ENCODE measurements around the gene EIF4EBP2. TPM values are rescaled to one million over a fixed set of nuclear protein-coding genes. Genes with fewer than 3 reads are reported as not detected.

The EIF4EBP2 gene
- total RNA-seq, 1 experiment from 2014 or later: 112 TPM

DNA sequence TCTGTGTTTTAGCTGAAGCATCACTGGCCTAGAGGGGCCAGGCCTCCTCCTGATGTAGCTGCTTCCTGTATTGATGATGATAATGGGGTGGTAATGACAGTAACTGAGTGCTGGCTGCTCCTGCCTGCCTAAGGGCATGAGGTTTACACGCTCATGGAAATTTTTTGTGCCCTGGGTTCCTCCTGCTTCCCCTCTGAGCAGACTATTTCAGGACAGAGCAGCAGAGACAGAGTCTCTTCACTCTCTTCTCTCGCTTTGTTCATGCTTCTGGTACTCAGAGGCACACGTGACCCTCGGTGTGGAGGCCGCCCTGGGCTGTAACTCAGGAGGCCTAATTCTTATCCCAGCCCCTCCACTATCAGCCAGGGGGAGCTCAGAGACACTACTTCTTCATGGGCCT, 49.4 kb upstream of the EIF4EBP2 start:
- ChIA-PET POLR2A (no interaction called here), CTCF (interaction anchor here (1.0 to 3.8 kb wide), 9 partner anchors 10 to 247 kb away, joined by 3 to 38 read pairs (median 4); no protein-coding TSS in a partner anchor)
- DNase-seq (ENCODE audit: low spot score) (no peak), ATAC-seq (0 out of 2 replicates have a peak, but pooled peaks have one; percentile 25)
- H3K27ac Mint-ChIP-seq: no peak overlapping the region
- peaks cover 11% of the 10 kb centered on the region for H3K4me1 Mint-ChIP-seq
- no peaks in the 10 kb centered on the region for H3K36me3 Mint-ChIP-seq
- no peak overlapping the region for H3K4me3 Mint-ChIP-seq
- TF ChIP-seq KAT7 (CRISPR knock-in tag; IDR thresholded peaks at IDR 0.05; ENCODE audit: borderline replicate concordance) (no peak), TCF7 (CRISPR knock-in tag; IDR thresholded peaks at IDR 0.05; ENCODE audit: low read depth) (no peak)
- TF ChIP-seq, protein P1, sequence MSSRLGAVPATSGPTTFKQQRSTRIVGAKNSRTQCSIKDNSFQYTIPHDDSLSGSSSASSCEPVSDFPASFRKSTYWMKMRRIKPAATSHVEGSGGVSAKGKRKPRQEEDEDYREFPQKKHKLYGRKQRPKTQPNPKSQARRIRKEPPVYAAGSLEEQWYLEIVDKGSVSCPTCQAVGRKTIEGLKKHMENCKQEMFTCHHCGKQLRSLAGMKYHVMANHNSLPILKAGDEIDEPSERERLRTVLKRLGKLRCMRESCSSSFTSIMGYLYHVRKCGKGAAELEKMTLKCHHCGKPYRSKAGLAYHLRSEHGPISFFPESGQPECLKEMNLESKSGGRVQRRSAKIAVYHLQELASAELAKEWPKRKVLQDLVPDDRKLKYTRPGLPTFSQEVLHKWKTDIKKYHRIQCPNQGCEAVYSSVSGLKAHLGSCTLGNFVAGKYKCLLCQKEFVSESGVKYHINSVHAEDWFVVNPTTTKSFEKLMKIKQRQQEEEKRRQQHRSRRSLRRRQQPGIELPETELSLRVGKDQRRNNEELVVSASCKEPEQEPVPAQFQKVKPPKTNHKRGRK (CRISPR knock-in tag; IDR thresholded peaks at IDR 0.05; ENCODE audit: borderline replicate concordance): no peak
- TF ChIP-seq, protein P2, sequence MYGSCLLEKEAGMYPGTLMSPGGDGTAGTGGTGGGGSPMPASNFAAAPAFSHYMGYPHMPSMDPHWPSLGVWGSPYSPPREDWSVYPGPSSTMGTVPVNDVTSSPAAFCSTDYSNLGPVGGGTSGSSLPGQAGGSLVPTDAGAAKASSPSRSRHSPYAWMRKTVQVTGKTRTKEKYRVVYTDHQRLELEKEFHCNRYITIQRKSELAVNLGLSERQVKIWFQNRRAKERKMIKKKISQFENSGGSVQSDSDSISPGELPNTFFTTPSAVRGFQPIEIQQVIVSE (CRISPR knock-in tag; IDR thresholded peaks at IDR 0.05; ENCODE audit: borderline replicate concordance): no peak
- TF ChIP-seq, protein P3, sequence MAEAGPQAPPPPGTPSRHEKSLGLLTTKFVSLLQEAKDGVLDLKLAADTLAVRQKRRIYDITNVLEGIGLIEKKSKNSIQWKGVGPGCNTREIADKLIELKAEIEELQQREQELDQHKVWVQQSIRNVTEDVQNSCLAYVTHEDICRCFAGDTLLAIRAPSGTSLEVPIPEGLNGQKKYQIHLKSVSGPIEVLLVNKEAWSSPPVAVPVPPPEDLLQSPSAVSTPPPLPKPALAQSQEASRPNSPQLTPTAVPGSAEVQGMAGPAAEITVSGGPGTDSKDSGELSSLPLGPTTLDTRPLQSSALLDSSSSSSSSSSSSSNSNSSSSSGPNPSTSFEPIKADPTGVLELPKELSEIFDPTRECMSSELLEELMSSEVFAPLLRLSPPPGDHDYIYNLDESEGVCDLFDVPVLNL (CRISPR knock-in tag; IDR thresholded peaks at IDR 0.05; ENCODE audit: borderline replicate concordance, low read depth): no peak
- H3K9me3 Mint-ChIP-seq: no peaks in the 10 kb centered on the region
- no peaks in the 10 kb centered on the region for H3K27me3 Mint-ChIP-seq (ENCODE audit: low read depth)

DNA sequence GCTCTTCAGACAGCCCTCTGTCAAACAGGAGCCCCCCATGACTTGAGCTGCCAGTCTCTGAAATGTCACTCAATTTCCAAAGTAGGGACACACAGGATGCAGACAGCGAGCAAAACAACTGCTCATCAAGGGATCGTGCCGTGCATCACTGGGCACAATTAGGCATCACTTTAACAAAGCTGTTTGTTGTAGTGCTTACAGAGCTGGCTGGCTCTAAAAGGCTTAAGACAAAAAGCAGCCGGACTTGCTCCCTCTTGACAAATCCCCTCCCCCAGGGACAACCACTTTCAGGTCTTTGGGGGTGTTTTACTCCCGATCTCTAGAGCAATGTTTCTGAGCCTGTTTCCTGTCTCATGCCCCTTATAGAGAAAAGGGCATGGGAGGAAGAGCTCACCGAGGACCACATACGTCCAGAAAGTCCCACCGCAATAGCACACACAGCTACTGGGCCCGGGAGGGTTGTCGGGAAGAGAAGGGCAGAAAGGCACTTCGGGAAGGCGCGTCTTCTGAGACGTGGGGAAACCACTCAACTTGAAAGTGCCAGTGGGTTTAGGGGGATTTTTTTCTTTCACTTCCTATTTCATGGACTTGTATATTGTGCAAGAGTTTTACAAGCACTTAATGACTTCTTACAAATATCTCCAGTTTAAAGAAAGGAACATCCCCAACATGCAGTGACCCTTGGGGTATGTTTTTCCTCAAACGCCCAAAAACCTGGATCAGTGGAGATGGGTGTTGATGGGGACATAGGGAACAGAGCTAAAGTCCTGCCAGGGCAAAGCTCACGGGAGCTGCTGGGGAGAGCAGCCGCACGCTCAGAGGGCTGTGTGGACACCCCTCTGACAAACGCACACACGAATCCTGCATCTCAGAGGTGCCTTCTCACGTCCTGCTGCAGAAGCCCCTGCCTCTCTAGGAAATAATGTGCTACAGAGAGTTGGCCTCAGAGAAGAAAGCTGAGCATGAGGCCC, 48.6 kb upstream of the EIF4EBP2 start:
- Mint-ChIP-seq H3K36me3 (no peaks in the 10 kb centered on the region), H3K27me3 (ENCODE audit: low read depth) (no peaks in the 10 kb centered on the region), H3K27ac (peak overlapping the region; percentile 71; the same call in 1 of the 2 replicates), H3K9me3 (no peaks in the 10 kb centered on the region), H3K4me1 (peaks cover 11% of the 10 kb centered on the region), H3K4me3 (no peak overlapping the region)
- DNase-seq (ENCODE audit: low spot score) (no peak), ATAC-seq (no peak)
- ChIA-PET CTCF (interaction anchor here (1.0 to 3.8 kb wide), 9 partner anchors 9 to 248 kb away, joined by 3 to 38 read pairs (median 4); no protein-coding TSS in a partner anchor), POLR2A (no interaction called here)
- TF ChIP-seq ZNF263 (CRISPR knock-in tag; IDR thresholded peaks at IDR 0.05; ENCODE audit: low read depth) (no peak), TEAD1 (CRISPR knock-in tag; IDR thresholded peaks at IDR 0.05) (no peak), JUN (CRISPR knock-in tag; IDR thresholded peaks at IDR 0.05) (no peak), TCF7 (CRISPR knock-in tag; IDR thresholded peaks at IDR 0.05; ENCODE audit: low read depth) (no peak)
- TF ChIP-seq, protein P4, sequence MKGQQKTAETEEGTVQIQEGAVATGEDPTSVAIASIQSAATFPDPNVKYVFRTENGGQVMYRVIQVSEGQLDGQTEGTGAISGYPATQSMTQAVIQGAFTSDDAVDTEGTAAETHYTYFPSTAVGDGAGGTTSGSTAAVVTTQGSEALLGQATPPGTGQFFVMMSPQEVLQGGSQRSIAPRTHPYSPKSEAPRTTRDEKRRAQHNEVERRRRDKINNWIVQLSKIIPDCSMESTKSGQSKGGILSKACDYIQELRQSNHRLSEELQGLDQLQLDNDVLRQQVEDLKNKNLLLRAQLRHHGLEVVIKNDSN (CRISPR knock-in tag; IDR thresholded peaks at IDR 0.05): no peak
- TF ChIP-seq, protein P5, sequence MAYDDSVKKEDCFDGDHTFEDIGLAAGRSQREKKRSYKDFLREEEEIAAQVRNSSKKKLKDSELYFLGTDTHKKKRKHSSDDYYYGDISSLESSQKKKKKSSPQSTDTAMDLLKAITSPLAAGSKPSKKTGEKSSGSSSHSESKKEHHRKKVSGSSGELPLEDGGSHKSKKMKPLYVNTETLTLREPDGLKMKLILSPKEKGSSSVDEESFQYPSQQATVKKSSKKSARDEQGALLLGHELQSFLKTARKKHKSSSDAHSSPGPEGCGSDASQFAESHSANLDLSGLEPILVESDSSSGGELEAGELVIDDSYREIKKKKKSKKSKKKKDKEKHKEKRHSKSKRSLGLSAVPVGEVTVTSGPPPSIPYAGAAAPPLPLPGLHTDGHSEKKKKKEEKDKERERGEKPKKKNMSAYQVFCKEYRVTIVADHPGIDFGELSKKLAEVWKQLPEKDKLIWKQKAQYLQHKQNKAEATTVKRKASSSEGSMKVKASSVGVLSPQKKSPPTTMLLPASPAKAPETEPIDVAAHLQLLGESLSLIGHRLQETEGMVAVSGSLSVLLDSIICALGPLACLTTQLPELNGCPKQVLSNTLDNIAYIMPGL (CRISPR knock-in tag; IDR thresholded peaks at IDR 0.05): no peak
- TF ChIP-seq, protein P6, sequence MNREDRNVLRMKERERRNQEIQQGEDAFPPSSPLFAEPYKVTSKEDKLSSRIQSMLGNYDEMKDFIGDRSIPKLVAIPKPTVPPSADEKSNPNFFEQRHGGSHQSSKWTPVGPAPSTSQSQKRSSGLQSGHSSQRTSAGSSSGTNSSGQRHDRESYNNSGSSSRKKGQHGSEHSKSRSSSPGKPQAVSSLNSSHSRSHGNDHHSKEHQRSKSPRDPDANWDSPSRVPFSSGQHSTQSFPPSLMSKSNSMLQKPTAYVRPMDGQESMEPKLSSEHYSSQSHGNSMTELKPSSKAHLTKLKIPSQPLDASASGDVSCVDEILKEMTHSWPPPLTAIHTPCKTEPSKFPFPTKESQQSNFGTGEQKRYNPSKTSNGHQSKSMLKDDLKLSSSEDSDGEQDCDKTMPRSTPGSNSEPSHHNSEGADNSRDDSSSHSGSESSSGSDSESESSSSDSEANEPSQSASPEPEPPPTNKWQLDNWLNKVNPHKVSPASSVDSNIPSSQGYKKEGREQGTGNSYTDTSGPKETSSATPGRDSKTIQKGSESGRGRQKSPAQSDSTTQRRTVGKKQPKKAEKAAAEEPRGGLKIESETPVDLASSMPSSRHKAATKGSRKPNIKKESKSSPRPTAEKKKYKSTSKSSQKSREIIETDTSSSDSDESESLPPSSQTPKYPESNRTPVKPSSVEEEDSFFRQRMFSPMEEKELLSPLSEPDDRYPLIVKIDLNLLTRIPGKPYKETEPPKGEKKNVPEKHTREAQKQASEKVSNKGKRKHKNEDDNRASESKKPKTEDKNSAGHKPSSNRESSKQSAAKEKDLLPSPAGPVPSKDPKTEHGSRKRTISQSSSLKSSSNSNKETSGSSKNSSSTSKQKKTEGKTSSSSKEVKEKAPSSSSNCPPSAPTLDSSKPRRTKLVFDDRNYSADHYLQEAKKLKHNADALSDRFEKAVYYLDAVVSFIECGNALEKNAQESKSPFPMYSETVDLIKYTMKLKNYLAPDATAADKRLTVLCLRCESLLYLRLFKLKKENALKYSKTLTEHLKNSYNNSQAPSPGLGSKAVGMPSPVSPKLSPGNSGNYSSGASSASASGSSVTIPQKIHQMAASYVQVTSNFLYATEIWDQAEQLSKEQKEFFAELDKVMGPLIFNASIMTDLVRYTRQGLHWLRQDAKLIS (CRISPR knock-in tag; IDR thresholded peaks at IDR 0.05; ENCODE audit: borderline replicate concordance): no peak
- TF ChIP-seq, protein P2 (CRISPR knock-in tag; IDR thresholded peaks at IDR 0.05; ENCODE audit: borderline replicate concordance): no peak
- TF ChIP-seq, protein P7, sequence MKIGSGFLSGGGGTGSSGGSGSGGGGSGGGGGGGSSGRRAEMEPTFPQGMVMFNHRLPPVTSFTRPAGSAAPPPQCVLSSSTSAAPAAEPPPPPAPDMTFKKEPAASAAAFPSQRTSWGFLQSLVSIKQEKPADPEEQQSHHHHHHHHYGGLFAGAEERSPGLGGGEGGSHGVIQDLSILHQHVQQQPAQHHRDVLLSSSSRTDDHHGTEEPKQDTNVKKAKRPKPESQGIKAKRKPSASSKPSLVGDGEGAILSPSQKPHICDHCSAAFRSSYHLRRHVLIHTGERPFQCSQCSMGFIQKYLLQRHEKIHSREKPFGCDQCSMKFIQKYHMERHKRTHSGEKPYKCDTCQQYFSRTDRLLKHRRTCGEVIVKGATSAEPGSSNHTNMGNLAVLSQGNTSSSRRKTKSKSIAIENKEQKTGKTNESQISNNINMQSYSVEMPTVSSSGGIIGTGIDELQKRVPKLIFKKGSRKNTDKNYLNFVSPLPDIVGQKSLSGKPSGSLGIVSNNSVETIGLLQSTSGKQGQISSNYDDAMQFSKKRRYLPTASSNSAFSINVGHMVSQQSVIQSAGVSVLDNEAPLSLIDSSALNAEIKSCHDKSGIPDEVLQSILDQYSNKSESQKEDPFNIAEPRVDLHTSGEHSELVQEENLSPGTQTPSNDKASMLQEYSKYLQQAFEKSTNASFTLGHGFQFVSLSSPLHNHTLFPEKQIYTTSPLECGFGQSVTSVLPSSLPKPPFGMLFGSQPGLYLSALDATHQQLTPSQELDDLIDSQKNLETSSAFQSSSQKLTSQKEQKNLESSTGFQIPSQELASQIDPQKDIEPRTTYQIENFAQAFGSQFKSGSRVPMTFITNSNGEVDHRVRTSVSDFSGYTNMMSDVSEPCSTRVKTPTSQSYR (CRISPR knock-in tag; IDR thresholded peaks at IDR 0.05): no peak
